ENCODE data around the gene CASKIN2.
A peak's percentile ranks its signal among the peaks of the same experiment; 100 is the strongest.
"Not testable (repeated sequence)": the region's sequence is repeated elsewhere in the genome, so short reads cannot be mapped to it uniquely, and the experiment has no call there.

The CASKIN2 gene

DNA sequence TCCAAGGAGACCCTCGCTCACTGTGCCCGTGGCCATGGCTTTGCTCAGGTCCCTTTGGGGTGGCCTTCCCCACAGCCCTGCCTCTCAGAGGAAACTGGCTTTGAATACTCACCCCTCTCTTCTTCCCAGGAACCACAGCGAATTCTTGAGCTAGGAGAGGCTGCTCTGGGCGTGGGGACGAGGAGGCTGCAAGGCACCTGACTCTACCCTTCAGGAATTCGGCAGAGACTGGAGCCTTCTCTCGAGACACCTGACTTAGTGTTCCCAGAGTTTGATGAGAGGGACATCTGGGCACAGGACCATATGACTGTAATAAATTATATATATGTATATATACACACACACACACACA, 16.4 kb upstream of the CASKIN2 start:
- Mint-ChIP-seq H3K9me3 (no peaks in the 10 kb centered on the region), H3K4me1 (peaks cover 30% of the 10 kb centered on the region), H3K27me3 (peaks cover under 1% of the 10 kb centered on the region), H3K27ac (no peak overlapping the region), H3K4me3 (no peak overlapping the region)
- no peak for ATAC-seq
- DNase-seq = no peak

DNA sequence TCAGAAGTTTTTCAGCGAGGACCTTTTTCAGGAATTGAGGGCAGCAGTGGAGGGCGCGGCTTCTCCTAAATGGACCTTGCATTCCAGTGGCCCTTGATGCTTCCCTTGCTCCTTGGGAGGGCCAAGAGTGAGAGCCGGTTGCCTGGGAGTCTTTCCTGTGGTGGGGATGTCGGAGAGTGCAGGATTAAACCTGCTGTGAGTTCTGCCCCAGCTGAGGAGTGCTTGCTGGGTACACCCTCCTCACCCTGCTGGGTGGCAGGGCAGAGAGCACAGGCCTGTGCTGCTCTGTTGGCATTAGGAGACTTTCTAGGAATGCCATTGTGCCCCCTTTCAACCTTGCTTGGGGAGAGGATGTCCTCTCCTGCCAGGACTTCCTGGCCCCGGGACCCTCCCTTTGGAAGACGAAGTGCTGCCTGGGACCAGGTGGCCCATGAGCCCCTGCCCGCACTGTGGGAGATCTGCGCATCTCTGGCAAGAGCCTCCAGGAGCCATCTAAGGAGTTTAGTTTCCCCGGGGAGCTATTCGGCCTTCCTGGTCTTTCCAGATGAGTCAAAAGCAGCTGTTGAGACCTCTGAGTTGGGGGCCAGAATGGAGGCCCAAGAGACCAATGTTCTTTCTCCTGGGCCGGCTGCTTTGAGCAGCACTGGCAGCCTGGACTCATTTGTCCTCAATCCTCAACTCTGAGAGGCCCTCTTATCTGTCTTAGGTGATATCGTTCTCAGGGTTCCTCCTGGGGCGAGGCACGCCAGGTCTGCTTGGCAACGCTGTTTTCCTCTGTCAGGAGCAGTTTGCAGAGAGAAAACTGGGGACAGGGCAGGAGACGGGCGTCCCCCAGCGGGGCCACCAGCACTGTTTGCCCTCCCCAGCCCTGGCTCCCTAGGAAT, 15.7 kb upstream of the CASKIN2 start:
- peak overlapping the region in 1 of 2 donors; percentile 33 for H3K27ac Mint-ChIP-seq

DNA sequence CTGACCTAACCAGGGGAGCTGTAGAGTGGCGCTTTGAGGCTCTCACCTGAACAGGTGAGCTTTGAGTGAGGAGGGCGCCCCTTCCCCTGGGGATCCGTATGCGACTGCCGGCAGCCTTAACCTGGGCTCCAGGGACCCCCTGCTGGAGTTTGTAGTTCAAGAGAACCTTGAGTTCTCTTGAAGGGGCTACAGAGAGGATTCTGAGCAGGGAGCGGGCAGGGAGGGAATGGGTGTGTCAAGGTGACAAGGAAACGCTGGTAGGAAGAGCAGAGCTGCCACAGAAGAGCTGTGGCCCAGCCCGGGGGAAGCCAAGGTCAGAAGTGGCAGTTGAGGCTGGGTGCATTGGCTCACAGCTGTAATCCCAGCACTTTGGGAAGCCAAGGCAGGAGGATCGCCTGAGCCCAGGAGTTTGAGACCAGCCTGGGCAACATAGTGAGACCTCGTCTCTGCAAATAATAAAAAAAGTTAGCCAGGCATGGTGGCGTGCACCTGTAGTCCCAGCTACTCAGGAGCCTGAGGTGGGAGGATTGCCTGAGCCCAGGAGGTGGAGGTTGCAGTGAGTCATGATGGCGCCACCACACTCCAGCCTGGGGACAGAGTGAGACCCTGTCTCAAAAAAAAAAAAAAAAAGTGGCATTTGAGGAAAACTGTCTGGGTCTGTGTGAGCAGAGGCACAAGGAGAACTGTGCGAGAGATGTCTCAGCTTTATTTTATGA, 11.4 kb upstream of the CASKIN2 start:
- Mint-ChIP-seq H3K27me3 (peaks cover 8% of the 10 kb centered on the region), H3K27ac (no peak overlapping the region), H3K4me3 (peak overlapping the region; percentile 47 to 77), H3K4me1 (peaks cover 30% of the 10 kb centered on the region), H3K9me3 (no peaks in the 10 kb centered on the region)
- DNase-seq = no peak
- ATAC-seq = no peak

More for the DNA sequence above, 15.7 kb upstream of the CASKIN2 start:
- ATAC-seq (no peak), DNase-seq (no peak)
- H3K27me3 Mint-ChIP-seq = peaks cover 7% of the 10 kb centered on the region
- no peak overlapping the region for H3K4me3 Mint-ChIP-seq
- no peaks in the 10 kb centered on the region for H3K9me3 Mint-ChIP-seq
- H3K4me1 Mint-ChIP-seq = peaks cover 36% of the 10 kb centered on the region

DNA sequence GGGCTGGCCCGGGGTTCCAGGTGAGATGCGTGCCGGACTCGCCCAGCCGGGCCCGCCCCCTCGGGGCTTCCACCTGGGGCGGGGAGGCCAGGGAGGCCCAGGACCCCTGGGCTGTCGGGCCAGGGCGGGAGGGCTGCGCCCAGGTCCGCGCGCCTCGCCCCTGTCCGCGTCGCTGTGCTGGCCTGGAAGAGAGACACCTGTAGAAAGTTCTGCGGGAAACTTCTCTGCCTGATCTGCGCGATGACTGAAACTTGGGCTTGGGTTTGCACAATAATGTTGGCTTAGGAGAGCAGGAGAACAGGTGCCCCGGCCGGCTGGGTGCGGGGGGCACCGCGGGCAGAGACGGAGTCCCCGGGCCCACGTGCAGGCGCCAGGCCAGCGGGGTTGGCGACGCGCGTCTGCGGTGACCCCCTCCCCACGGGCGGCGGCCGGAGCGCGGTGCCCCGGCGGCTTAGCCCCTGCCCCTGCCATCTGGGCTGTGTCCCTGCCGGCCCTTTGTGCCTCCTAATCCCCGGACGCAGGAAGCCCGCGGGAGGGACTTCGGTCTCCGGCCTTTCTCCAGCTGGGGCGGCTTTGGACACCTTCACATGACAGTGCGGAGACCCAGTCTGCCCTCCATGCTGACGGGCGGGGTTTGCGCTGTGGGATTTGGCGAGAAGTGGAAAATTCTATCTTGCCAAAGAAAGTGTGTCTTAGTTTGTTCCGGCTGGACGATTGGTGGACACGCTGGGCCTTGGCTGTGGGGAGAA, 10.6 kb upstream of the CASKIN2 start:
- Mint-ChIP-seq H3K27me3 (peaks cover 8% of the 10 kb centered on the region), H3K4me1 (peaks cover 30% of the 10 kb centered on the region), H3K4me3 (peak overlapping the region; percentile 77), H3K9me3 (no peaks in the 10 kb centered on the region), H3K27ac (no peak overlapping the region)
- DNase-seq = no peak
- ATAC-seq = peak; percentile 40

DNA sequence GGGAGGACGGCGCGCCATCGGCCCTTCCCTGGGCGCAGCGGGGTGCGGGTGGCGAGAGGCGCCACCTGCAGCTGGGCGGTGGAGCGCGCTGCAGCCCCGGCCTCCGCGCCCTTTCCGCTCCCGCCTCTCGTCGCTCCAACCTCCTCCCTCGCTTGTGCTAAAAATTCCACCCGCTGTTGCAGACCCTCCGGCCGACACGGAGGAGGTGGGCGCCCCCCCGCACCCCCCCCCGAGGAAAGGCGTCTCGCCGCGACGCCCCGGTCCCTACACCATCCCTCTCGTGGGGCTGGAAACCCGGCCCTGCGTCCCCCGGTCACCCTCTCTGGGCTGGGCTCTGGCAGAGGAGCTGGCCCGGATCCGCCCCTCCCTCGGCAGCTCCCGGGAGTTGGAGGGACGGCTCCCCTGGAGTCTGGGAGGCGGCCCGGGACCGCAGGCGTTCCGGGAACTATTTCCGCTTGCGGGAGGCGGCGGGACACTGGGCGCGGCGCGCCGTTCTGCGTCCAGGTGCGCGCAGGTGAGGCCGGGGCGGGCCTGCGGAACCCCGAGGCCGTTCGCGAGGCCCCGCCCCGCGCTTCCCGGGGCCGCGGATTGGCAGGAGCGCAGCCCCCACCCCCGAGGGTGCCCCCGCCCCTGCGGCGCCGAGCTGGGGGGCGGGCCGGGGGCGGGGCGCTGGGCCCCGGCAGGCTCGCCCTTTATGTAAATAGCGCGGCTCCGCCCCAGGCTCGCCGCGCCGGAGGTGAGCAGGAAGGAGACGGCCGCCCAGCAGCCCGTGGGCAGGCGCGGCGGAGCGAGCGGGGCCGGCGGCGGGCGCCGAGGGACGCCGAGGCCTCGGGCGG, 9.9 kb upstream of the CASKIN2 start, which contains the start of gene LLGL2:
LLGL2 (plus strand) TSS at position 728 of the 836 bp plus-strand sequence. CDS start 17,730 bp downstream, outside the sequence.
- DNase-seq (peak; percentile 77 to 82), ATAC-seq (peak; percentile 90)
- no peaks in the 10 kb centered on the region for H3K9me3 Mint-ChIP-seq
- no peak within 1 kb of the TSS for H3K27ac Mint-ChIP-seq
- peaks cover 30% of the 10 kb centered on the region for H3K4me1 Mint-ChIP-seq
- H3K4me3 Mint-ChIP-seq = peak within 1 kb of the TSS; percentile 77
- peaks cover 8% of the 10 kb centered on the region for H3K27me3 Mint-ChIP-seq

DNA sequence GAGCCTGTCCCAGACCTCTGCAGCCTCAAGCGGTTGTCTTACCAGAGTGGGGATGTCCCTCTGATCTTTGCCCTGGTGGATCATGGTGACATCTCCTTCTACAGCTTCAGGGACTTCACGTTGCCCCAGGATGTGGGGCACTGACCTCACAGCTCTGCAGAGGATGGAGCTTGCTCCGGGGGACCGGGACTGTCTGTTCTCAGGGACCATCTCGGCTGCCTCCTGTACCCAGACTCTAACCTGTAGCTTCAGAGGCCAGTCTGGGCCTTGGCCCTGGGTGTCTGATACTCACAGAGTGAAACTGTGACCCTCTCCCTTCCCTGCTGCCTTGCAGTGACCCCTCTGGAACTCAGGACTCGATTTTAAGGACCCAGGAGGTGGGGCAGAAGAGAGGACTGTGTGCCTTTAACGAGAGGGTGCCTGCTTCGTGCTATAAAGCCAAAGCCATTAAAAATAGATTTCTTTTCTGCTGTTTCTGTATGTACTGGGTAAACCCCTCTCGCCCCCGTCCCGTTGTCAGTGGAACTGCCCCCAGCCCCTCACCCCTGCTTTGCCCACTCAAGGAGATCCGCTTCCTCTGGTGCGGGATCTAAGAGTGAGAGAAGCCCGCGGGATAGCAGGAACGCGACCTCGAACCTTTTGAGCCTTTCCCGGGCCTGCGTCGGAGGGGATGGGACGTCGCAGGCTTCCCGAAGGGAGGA, 9.1 kb upstream of the CASKIN2 start:
- no peak for DNase-seq
- no peak overlapping the region for H3K27ac Mint-ChIP-seq
- H3K27me3 Mint-ChIP-seq = peaks cover 8% of the 10 kb centered on the region
- H3K4me3 Mint-ChIP-seq = peak overlapping the region; percentile 54 to 69
- ATAC-seq = peak; percentile 8
- no peaks in the 10 kb centered on the region for H3K9me3 Mint-ChIP-seq
- peaks cover 30% of the 10 kb centered on the region for H3K4me1 Mint-ChIP-seq

DNA sequence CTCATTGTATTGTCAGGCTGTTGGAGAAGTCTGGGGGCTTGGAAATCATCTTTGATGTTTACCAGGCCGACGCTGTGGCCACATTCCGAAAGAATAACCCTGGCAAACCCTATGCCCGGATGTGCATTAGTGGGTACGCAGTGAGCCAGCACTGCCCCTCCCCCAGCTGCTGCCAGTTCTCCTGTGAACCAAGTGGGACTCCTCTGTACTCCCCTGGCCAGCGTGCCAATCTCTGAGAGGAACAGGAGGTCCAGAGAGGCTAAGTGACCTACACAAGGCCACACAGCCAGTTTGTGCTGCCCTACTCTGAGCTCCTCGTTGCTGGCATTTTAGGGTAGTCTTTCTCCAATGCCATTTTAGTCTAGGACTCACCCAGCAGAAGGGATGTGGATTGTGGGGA, 8.3 kb upstream of the CASKIN2 start:
- H3K4me3 Mint-ChIP-seq = no peak overlapping the region
- ATAC-seq (no peak), DNase-seq (no peak)
- H3K27me3 Mint-ChIP-seq = peaks cover 8% of the 10 kb centered on the region
- H3K9me3 Mint-ChIP-seq = no peaks in the 10 kb centered on the region
- no peak overlapping the region for H3K27ac Mint-ChIP-seq
- H3K4me1 Mint-ChIP-seq = peaks cover 37% of the 10 kb centered on the region

DNA sequence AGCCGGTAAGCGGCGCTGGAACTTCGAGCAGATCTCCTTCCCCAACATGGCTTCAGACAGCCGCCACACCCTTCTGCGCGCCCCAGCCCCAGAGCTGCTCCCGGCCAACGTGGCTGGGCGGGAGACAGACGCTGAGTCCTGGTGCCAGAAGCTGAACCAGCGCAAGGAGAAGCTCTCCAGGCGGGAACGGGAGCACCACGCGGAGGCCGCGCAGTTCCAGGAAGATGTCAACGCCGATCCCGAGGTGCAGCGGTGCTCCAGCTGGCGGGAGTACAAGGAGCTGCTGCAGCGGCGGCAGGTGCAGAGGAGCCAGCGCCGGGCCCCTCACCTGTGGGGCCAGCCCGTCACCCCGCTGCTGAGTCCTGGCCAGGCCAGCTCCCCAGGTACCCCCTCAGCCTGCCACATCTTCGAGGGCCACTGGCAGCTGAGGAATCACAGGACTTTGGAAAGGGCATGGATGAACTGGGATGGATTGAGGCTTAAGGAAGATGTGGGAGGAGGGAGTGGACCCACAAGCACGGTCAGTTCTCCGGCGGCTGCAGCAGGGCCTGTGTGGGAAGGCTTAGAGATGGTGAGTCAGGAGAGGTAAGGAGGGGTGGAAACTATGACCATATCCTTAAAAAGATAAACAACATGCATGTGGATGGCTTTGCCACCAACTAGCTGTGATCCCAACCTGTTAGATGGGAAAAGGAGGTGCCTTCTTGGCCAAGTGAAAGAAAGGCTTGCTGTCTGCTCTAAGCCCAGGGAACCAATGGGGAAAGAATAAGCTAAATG, 6.8 kb upstream of the CASKIN2 start:
- peaks cover 52% of the 10 kb centered on the region for H3K4me1 Mint-ChIP-seq
- no peak for ATAC-seq

DNA sequence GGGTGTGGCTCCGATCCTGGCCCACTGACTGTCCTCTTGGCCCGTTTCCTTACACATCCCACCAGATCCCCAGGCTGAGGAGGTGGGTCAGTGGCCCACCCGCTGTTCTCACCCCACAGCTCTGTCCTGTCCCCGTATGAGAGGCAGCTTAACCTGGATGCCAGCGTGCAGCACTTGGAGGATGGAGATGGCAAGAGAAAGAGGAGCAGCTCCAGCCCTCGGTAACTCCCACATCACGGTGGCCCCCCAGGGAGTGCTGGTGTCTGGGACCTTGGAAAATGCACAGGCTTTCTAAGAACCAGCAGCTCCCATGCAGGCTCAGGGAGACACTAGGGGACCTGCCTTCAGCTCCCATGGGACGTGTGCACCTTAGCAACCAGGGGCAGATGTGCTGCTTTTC, 6.0 kb upstream of the CASKIN2 start:
- no peak overlapping the region for H3K27ac Mint-ChIP-seq
- H3K4me3 Mint-ChIP-seq = no peak overlapping the region
- DNase-seq = no peak
- no peak for ATAC-seq
- peaks cover 3% of the 10 kb centered on the region for H3K27me3 Mint-ChIP-seq
- no peaks in the 10 kb centered on the region for H3K9me3 Mint-ChIP-seq
- peaks cover 48% of the 10 kb centered on the region for H3K4me1 Mint-ChIP-seq

More for the DNA sequence above, 6.8 kb upstream of the CASKIN2 start:
- Mint-ChIP-seq H3K9me3 (no peaks in the 10 kb centered on the region), H3K4me3 (no peak overlapping the region), H3K27me3 (peaks cover 8% of the 10 kb centered on the region), H3K27ac (no peak overlapping the region)
- DNase-seq = no peak

DNA sequence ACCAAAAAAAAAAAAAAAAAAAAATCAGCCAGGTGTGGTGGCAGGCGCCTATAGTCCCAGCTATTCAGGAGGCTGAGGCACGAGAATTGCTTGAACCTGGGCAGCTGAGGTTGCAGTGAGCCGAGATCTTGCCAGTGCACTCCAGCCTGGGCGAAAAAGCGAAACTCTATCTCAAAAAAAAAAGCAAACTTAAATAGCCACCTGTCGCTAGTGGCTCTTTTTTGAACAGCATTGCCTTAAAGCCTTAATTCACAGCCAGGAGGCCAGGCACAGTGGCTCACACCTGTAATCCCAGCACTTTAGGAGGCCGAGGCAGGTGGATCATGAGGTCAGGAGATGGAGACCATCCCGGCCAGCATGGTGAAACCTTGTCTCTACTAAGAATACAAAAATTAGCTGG, 5.1 kb upstream of the CASKIN2 start:
- not testable (repeated sequence) for ATAC-seq, DNase-seq, H3K9me3 Mint-ChIP-seq, H3K27me3 Mint-ChIP-seq, H3K4me3 Mint-ChIP-seq, H3K27ac Mint-ChIP-seq
- peaks cover 45% of the 10 kb centered on the region for H3K4me1 Mint-ChIP-seq

DNA sequence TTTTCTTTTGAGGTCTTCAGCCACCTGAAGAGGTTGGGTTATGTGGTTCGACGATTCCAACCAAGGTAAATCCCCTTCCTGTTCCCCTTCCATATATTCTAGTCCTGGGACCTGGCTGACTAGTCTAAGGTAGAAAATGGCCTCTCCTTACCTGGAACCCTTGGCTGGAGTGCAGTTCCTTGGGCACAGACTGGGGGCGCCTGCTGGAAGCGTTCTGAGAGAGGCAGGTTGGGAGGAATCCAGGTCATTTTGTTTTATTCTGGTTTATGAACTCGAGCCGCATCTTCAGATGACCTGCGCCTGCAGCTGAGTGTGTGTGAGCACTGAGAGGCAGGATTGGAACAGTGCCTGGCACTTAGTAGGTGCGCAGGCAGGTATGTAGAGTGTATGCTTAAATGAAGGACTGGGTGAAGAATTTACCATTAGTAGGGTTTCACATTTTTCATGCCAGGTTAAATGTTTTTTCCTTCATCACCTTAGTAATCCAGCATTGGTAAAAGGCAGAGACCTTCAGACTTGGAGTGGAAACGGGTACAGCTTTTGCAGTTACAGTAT, 3.7 kb upstream of the CASKIN2 start:
- H3K27ac Mint-ChIP-seq = no peak overlapping the region
- ATAC-seq = no peak

DNA sequence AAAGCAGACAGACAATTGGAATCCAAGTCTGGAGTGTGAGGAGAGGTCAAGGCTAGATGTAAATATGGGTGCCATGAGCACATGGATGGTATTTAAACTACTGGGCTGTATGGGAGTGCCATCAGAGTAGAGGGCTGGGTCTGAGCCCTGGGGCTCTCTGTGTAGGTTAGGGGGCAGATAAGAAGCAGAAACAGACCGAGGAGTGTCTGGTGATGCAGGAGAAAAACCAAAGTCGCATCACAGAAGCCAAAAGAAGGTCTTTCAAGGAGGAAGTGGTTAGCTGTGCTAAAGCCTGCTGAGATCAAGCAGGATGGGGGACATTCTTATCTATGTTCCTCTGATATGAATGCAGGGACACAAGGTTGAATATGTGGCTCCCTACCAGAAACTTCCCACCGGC, 2.9 kb upstream of the CASKIN2 start:
- H3K9me3 Mint-ChIP-seq = no peaks in the 10 kb centered on the region
- peak overlapping the region; percentile 95 to 96 for H3K4me3 Mint-ChIP-seq
- H3K27ac Mint-ChIP-seq = peak overlapping the region in 1 of 2 donors; percentile 2
- no peaks in the 10 kb centered on the region for H3K27me3 Mint-ChIP-seq
- peaks cover 40% of the 10 kb centered on the region for H3K4me1 Mint-ChIP-seq
- DNase-seq (peak; percentile 25 to 51), ATAC-seq (peak; percentile 58)

More for the DNA sequence above, 3.7 kb upstream of the CASKIN2 start:
- no peak for DNase-seq
- Mint-ChIP-seq H3K9me3 (no peaks in the 10 kb centered on the region), H3K4me1 (peaks cover 39% of the 10 kb centered on the region), H3K4me3 (peak overlapping the region in 1 of 2 donors; percentile 95), H3K27me3 (no peaks in the 10 kb centered on the region)

DNA sequence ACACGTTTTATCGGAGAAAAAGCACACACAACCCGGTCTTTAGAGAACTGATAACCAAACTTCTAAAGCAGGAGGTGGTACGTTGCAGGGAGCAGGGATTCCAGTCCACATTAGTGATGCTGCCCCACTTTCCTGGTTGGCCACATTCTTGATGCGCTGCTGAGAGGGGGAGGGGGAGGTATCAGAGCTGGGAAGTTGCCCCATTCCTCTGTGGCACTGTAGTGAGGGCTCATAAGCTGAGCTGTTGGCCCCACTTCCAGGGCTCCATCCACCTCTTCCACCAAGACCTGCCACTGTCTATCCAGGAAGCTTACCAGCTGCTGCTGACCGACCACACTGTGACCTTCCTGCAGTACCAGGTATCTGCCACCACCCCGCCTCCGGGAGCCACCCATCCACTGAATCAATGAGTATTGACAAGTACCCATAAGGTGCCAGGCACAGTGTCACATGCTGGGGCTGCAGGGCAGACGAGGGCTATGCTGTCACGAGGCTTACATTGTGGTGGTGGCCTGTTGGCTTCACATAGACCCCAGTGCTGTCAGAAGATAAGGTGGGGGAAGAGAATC, 2.0 kb upstream of the CASKIN2 start:
- H3K27ac Mint-ChIP-seq = peak overlapping the region in 1 of 2 donors; percentile 74

More for the DNA sequence above, 2.0 kb upstream of the CASKIN2 start:
- ATAC-seq (no peak), DNase-seq (peak; percentile 33 to 47)
- H3K4me1 Mint-ChIP-seq = peaks cover 40% of the 10 kb centered on the region
- no peaks in the 10 kb centered on the region for H3K9me3 Mint-ChIP-seq
- no peaks in the 10 kb centered on the region for H3K27me3 Mint-ChIP-seq
- H3K4me3 Mint-ChIP-seq = peak overlapping the region; percentile 95 to 96

Measured in stimulated activated naive CD8-positive, alpha-beta T cell treated with anti-CD3 and anti-CD28 coated beads, Interleukin-15, amount 100 ng/mL, for 72 hours (primary cell).